Activated T-cell treated with anti-CD3 and anti-CD28 coated beads, Interleukin-2, amount 50 U/mL, for 4 hours (primary cell): Measurements from ENCODE around the gene HMGN3. TPM values are rescaled to one million over a fixed set of nuclear protein-coding genes. Genes with fewer than 3 reads are reported as not detected.

Source experiments
- ATAC-seq, 2 donors: fragments of 200-7000 bp; cut with Tn5 transposase; one replicate each; pipeline ENCODE4 v1.10.0; 2021
- DNase-seq: peaks from one replicate; pipeline ENCODE4 v3.0.0-alpha.2; 2020
- H3K27me3 Mint-ChIP-seq: one replicate; pipeline ENCODE4 v1.8.0; 2021; ENCODE audit warnings: low read depth, mixed read lengths
- H3K36me3 Mint-ChIP-seq: one replicate; pipeline ENCODE4 v1.8.0; 2022; ENCODE audit warnings: mixed read lengths; ENCODE audit not compliant: insufficient read depth
- H3K4me1 Mint-ChIP-seq: one replicate; pipeline ENCODE4 v1.8.0; 2021; ENCODE audit warnings: low read depth, mixed read lengths
- H3K4me3 Mint-ChIP-seq: one replicate; pipeline ENCODE4 v1.8.0; 2021; ENCODE audit warnings: mild to moderate bottlenecking, moderate library complexity, mixed read lengths
- H3K9me3 Mint-ChIP-seq: one replicate; pipeline ENCODE4 v1.8.0; 2021; ENCODE audit warnings: mixed read lengths
- total RNA-seq, 3 donors: library from RNA; stranded (reverse); gene quantifications; one replicate each; pipeline ENCODE4 v1.2.1, GENCODE V29; 2021

Gene HMGN3
- total RNA-seq, 3 donors from 2014 or later = 18.5 to 24.9 (median 21.4) TPM

DNA sequence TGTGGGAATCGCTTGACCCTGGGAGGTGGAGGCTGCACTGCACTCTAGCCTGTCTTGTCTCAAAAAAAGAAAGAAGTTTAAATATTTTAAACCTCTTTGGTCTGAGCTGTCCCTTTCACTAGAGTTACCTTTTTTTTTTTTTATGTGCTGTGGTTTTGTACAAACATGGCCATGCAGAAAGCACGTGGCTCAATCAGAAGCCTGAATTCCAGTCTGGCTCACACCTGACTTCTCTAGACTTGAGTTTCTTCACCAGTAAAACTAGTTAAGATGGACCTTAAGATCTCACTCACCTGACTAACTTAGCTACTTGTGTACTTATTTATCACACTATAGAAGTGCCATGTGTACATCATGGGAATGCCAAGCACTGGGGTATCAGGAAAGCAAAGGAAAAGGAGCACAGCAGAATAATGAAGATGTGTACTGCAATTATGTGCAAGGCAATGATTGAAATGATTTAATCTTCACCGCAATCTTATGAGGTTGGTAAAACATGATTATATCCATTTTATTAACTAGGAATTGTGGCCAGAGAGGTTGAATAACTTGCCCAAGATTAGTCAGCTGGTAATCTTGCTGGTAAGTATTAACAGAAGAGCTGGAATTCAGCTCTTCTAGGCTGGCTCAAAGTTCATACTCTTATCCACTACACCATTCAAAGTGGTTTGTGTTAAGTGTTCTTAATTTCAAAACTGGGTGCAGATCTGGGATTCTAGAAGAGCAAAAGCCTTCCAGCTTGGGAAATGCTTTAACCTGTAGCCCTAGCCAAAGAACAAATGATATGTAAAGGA, 10.7 kb downstream of the HMGN3 start:
- ATAC-seq = no peak
- Mint-ChIP-seq H3K9me3 (peaks cover 8% of the 10 kb centered on the region), H3K4me3 (no peak overlapping the region), H3K36me3 (peaks cover 5% of the 10 kb centered on the region), H3K4me1 (no peaks in the 10 kb centered on the region), H3K27me3 (no peaks in the 10 kb centered on the region)
- no peak for DNase-seq

DNA sequence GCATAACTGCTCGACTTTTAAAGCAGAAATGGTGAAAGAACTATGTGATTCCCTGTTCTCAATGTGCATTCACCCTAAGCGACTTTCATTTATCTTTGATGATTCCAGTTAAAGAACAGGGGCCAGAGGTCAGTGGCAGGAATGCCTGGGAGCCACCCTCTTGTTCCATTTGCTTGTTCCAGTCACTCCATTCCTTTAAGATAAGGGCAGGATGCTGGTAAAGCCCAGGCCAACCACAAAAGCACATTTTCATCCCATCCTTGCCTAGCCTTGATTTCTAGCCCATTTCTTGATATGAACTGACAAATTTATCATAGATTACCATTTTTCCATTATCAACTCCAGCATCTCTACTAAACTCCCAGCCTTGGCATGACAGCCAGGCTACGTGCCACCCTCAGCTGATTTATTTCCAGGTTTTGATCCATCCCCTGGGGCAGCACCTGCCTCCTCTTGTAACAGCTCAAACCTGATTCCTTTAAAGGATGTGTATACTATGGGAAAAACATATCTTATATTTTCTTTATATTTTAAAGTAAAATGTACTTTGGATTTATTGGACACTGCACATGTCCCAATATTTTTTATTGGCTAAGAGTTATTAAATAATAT, 19.2 kb downstream of the HMGN3 start:
- DNase-seq = no peak
- H3K4me1 Mint-ChIP-seq = no peaks in the 10 kb centered on the region

DNA sequence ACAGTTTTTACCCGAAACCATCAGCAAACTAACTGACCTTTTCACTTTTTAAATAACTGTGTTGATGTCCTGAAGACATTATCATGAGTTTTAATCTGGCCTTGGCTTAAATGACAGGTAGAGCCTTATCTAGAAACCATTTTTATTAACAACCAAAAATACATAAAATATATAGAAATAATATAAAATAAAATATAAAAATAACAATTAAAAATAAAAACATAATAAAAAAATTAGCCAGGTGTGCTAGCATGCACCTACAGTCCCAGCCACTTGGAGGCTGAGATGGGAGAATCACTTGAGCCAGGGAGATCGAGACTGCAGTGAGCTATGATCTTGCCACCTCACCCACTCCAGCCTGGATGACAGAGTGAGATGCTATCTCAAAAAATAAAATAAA, 21.6 kb downstream of the HMGN3 start:
- no peaks in the 10 kb centered on the region for H3K27me3 Mint-ChIP-seq
- H3K9me3 Mint-ChIP-seq = no peaks in the 10 kb centered on the region
- DNase-seq (no peak), ATAC-seq (no peak)
- peaks cover 15% of the 10 kb centered on the region for H3K36me3 Mint-ChIP-seq
- H3K4me3 Mint-ChIP-seq = no peak overlapping the region
- no peaks in the 10 kb centered on the region for H3K4me1 Mint-ChIP-seq

More for the DNA sequence above, 19.2 kb downstream of the HMGN3 start:
- H3K4me3 Mint-ChIP-seq = no peak overlapping the region
- ATAC-seq = no peak
- H3K36me3 Mint-ChIP-seq = peaks cover 18% of the 10 kb centered on the region
- peaks cover 10% of the 10 kb centered on the region for H3K9me3 Mint-ChIP-seq
- no peaks in the 10 kb centered on the region for H3K27me3 Mint-ChIP-seq

DNA sequence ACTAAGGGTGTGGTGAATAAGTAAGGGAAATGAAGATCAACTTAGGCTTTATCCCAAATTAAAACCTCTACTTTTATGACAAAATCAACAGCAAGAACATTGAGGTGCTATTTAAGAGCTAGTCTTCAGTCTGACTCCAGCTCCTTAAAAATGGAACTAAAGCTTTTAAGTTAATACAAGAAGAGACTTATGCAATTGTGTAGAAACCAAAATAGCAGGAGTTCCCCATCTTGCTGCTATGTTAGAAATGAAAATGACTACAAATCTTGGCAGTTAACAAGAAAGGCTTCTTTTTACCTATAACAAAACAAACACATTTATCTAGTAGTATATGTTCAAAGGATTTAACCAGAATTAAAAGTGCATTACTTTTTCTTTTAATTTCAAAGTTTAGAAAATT, 25.7 kb downstream of the HMGN3 start:
- no peak for ATAC-seq
- H3K36me3 Mint-ChIP-seq = peaks cover 22% of the 10 kb centered on the region
- no peak overlapping the region for H3K4me3 Mint-ChIP-seq
- DNase-seq = no peak
- H3K9me3 Mint-ChIP-seq = no peaks in the 10 kb centered on the region
- no peaks in the 10 kb centered on the region for H3K4me1 Mint-ChIP-seq
- H3K27me3 Mint-ChIP-seq = no peaks in the 10 kb centered on the region

DNA sequence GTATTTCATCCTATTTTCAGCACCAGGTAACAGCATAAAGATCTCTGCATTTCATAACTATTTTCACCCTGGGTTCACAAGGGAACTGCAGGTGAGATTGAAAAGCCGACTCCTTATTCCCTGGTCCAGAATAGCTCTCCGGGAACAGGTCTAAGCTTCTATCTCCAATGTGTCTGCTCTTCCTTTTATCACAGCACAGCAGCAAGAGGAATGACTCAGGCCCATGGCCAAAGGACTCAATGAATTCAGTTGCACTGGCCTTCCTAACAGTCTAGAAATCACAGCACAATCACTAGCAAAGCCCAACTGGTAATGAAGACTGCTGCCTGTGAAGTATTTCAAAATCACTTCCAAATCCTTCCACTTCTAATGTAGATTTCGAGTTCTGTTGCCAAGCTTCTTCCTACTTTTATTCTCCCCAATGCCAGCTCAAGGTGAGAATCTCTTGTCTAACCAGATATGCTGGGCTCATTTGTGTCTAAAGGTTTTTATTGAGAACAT, 30.7 kb downstream of the HMGN3 start:
- DNase-seq (no peak), ATAC-seq (no peak)
- Mint-ChIP-seq H3K27me3 (no peaks in the 10 kb centered on the region), H3K4me1 (no peaks in the 10 kb centered on the region), H3K4me3 (no peak overlapping the region), H3K36me3 (peaks cover 29% of the 10 kb centered on the region), H3K9me3 (no peaks in the 10 kb centered on the region)

DNA sequence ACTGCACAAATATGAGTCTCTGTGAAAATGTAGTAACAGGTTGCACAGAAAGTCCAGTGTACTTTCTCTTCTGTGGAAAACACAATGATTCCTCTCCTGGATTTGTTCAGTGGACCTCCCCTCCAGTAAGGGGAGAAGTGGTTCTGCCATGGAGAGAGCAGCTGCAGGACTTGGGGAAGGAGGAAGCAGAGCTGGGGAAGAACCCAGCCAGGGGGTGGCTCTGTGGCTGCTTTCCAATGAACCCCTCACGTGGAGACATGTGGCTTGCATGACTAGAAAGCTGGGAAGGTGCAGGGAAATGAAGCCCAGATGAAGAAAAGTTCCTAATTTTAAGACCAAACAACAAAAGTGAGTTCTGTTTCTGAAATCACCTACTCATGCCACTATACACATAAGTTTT, 31.9 kb downstream of the HMGN3 start:
- H3K27me3 Mint-ChIP-seq = no peaks in the 10 kb centered on the region
- H3K9me3 Mint-ChIP-seq = no peaks in the 10 kb centered on the region
- ATAC-seq (no peak), DNase-seq (no peak)
- H3K4me1 Mint-ChIP-seq = no peaks in the 10 kb centered on the region
- no peak overlapping the region for H3K4me3 Mint-ChIP-seq
- peaks cover 29% of the 10 kb centered on the region for H3K36me3 Mint-ChIP-seq

DNA sequence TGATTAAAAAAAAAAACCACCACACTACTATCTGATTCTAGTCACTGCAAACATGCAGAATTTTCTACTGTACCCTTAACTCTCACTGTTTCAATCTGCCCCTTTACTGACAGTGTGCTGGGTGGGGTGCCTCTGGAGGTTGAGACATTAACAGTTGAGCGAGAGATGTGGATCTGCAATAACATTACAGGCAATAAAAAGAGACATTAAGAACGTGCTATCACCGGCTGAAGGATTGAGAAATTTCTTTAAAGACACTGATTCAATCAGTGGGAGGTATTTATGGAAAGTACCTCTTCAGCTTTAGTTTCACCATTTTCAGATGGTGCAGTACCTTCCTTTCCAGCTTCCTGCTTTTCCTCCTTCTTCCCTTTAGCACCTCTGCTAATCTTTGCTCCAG, 32.5 kb downstream of the HMGN3 start:
- DNase-seq (no peak), ATAC-seq (no peak)
- no peaks in the 10 kb centered on the region for H3K27me3 Mint-ChIP-seq
- no peaks in the 10 kb centered on the region for H3K4me1 Mint-ChIP-seq
- H3K4me3 Mint-ChIP-seq = no peak overlapping the region
- H3K36me3 Mint-ChIP-seq = peaks cover 23% of the 10 kb centered on the region
- no peaks in the 10 kb centered on the region for H3K9me3 Mint-ChIP-seq

DNA sequence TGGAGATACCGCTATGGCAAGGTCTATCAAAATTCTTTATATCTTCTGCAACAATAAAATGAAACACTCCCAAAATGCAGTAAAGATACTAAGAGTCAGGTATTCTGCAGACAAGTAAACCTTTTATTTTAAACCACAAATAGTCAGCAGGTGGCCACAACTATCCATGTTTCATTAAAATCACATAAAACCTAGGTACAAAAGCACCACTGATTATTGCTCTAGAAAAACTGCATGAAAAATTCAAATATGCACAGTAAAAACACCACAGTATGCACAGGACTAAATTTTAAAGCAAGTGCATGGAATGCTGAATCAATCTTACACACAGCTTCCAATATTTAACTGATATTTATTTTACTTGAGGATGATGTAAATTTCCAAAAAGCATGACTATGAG, 33.3 kb downstream of the HMGN3 start:
- H3K27me3 Mint-ChIP-seq = no peaks in the 10 kb centered on the region
- H3K36me3 Mint-ChIP-seq = peaks cover 20% of the 10 kb centered on the region
- no peak for ATAC-seq
- no peak for DNase-seq
- no peak overlapping the region for H3K4me3 Mint-ChIP-seq
- H3K9me3 Mint-ChIP-seq = no peaks in the 10 kb centered on the region
- no peaks in the 10 kb centered on the region for H3K4me1 Mint-ChIP-seq

DNA sequence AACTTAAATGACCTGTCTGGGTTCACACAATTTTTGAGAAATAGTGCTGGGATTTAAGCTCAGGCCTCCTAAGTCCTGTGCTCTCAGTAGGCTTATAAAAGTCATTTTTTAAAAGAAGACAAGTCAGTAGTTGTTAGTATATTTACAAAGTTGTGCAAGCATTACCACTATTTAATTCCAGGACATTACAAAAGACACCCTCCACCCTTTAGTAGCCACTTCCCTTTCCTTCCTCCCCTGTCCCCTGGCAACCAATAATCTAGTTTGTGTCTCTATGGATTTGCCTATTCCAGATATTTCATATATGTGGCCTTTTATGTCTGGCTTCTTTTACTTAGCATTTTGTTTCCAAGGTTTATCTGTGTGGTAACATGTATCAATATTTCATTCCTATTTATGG, 37.6 kb downstream of the HMGN3 start:
- Mint-ChIP-seq H3K9me3 (peaks cover 9% of the 10 kb centered on the region), H3K36me3 (peaks cover 14% of the 10 kb centered on the region), H3K4me1 (no peaks in the 10 kb centered on the region), H3K4me3 (no peak overlapping the region), H3K27me3 (no peaks in the 10 kb centered on the region)
- no peak for ATAC-seq
- no peak for DNase-seq

DNA sequence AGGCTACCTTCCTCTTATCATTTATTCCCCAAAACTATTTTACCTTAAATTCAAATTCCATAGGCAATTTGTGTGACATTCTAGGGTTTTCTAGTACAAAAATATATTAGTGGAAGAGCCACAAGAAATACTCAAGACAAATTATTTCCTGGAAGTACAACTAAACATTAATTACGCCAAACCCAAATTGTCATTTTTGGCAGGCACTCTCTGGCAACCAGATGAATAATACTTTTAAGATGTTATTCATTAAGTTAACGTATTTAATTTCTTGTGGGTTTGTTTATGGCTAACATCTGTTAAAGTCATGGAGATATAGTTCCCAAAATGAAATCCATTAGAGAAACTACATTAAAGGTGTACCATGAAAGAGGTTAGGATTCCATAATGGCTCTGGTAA, 40.5 kb downstream of the HMGN3 start:
- ATAC-seq = no peak
- H3K4me3 Mint-ChIP-seq = no peak overlapping the region
- peaks cover 21% of the 10 kb centered on the region for H3K9me3 Mint-ChIP-seq
- DNase-seq = no peak
- peaks cover 7% of the 10 kb centered on the region for H3K36me3 Mint-ChIP-seq
- no peaks in the 10 kb centered on the region for H3K27me3 Mint-ChIP-seq
- H3K4me1 Mint-ChIP-seq = no peaks in the 10 kb centered on the region

DNA sequence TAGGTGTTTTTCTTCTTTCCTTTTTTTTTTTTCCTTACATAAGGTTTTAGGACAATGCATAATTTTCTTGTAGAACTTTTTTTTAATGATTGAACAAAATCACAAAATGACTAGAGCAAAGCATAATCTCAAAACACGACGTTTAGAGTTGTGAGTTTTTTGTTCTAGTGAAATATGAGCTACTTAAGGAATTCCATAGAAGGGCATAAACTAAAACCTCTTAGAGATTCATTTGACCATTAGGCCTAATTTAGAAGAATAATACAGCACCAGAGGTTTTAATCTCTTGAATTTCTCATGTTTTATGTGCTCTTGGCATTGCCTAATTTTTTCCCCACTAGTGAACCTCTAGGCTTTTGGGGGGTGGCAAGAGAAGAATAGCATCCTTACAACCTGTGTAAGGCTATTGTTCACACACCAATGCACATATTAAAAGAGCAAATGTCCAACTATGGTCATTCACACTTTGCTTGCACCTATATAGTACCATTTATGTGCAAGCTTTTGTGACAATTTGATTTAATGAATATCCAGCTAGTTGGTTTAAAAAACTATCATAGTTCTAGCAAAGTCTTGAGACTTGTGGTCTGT, 44.6 kb downstream of the HMGN3 start:
- peaks cover 6% of the 10 kb centered on the region for H3K27me3 Mint-ChIP-seq
- H3K36me3 Mint-ChIP-seq = peaks cover 7% of the 10 kb centered on the region
- no peak for ATAC-seq
- no peak for DNase-seq
- peaks cover 21% of the 10 kb centered on the region for H3K9me3 Mint-ChIP-seq
- H3K4me3 Mint-ChIP-seq = no peak overlapping the region
- no peaks in the 10 kb centered on the region for H3K4me1 Mint-ChIP-seq

DNA sequence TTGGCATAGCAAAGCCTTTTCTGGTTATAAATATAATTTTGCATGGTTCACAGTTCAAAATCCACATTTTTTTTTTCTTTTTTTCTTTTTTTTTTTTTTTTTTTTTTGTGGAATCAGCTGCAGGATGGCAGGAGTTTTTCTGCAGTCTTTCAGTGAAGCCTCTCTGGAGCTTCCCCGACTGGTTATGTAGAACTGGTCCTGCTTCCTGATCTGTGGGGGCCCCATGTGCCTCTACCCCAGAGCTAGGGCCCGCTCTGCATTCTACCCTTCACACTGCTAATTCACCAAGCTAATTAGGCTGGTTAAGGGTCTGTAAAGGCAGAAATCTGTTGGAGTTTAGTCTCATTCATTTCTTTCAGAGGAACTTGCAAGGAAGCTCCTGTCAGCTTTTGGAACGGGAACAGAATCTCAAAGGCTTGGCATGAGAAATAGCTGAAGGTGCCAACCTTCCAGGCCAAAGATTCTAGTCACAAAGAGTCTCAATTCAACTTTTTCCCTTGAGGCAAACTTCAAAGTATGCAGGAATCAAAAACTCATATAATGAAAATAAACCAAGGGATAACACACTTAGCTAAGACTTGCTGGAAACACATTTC, 45.5 kb downstream of the HMGN3 start:
- no peaks in the 10 kb centered on the region for H3K4me1 Mint-ChIP-seq
- H3K36me3 Mint-ChIP-seq = peaks cover 7% of the 10 kb centered on the region
- DNase-seq (no peak), ATAC-seq (no peak)
- H3K27me3 Mint-ChIP-seq = peaks cover 6% of the 10 kb centered on the region
- peaks cover 21% of the 10 kb centered on the region for H3K9me3 Mint-ChIP-seq
- no peak overlapping the region for H3K4me3 Mint-ChIP-seq

DNA sequence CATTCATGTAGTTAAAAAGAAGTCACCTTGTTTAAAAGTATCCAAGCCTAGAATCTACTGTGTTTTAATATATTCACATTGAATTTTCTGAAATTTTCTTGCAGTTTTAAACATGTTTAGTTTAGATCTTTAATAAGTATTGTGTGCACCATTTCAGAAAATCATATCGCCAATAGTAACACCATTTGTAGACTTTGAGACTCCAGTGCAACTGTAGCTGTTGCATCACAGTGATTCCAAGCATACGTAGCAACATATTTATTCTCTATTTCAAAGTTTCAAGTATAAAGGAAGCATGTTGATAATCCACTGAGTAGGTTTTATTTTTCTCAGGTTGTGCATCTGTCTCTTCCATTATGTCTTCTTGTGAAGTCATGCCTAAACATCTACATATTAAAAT, 46.4 kb downstream of the HMGN3 start:
- Mint-ChIP-seq H3K36me3 (peaks cover 2% of the 10 kb centered on the region), H3K4me3 (no peak overlapping the region), H3K27me3 (peaks cover 6% of the 10 kb centered on the region), H3K4me1 (no peaks in the 10 kb centered on the region), H3K9me3 (peaks cover 19% of the 10 kb centered on the region)
- no peak for ATAC-seq
- DNase-seq = no peak

DNA sequence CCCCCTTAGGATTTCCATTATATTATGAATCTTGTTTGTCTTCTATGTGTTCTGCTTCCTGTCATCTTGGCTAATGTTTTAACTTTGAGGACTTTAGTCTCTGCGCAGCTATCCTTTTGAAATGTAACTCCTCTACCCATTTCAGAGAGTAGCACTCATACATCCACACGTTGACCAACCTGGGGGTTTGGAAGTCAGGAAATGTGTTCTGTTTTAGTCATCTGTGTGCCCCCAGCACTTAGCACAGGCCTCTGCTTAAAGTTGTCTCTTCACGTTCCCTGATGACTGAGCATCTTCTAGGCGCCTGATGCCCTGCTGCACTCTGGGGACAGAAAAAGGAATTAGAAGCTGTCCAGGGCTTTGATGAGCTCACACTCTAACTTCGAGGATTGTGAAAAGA, 47.9 kb downstream of the HMGN3 start:
- ATAC-seq (no peak), DNase-seq (no peak)

More for the DNA sequence above, 47.9 kb downstream of the HMGN3 start:
- H3K36me3 Mint-ChIP-seq = no peaks in the 10 kb centered on the region
- H3K4me1 Mint-ChIP-seq = no peaks in the 10 kb centered on the region
- peaks cover 9% of the 10 kb centered on the region for H3K27me3 Mint-ChIP-seq
- H3K4me3 Mint-ChIP-seq = no peak overlapping the region
- H3K9me3 Mint-ChIP-seq = peaks cover 10% of the 10 kb centered on the region
